ENCODE data around the gene MCL1.

MCL1 gene

DNA sequence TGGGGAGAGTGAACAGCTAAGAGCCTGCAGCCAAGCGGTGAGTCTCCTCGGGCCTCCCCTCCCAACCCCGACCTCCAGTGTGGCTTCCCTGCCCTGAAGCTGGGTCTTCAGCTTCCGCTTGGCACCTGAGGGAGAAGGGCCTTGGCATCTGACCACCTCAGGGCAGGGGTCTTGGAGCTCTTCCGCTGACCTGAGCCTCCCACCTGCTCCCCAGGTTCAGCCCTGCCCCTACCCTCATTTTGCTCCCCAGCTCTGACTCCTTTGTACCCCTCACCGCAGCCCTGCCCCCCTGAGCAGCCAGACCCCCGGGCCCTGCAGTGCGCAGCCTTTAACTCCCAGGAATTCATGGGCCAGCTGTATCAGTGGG lies 25.3 kb downstream of the MCL1 start:
- no peak for TF ChIP-seq ZFX (IDR thresholded peaks at IDR 0.05)
- TF ChIP-seq CTCF (conservative IDR thresholded peaks at IDR 0.05), result no peak
- H3K27ac ChIP-seq, result no peak overlapping the region

DNA sequence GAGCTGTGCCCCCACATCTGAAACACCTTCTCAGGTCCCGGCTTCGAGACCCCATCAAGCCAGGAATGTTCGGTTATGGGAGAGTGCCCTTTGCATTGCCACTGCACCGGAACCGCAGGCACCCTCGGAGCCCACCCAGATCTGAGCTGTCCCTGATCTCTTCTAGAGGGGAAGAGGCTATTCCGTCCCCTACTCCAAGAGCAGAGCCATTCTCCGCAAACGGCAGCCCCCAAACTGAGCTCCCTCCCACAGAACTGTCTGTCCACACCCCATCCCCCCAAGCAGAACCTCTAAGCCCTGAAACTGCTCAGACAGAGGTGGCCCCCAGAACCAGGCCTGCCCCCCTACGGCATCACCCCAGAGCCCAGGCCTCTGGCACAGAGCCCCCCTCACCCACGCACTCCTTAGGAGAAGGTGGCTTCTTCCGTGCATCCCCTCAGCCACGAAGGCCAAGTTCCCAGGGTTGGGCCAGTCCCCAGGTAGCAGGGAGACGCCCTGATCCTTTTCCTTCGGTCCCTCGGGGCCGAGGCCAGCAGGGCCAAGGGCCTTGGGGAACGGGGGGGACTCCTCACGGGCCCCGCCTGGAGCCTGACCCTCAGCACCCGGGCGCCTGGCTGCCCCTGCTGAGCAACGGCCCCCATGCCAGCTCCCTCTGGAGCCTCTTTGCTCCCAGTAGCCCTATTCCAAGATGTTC lies 25.9 kb downstream of the MCL1 start:
- TF ChIP-seq CTCF (conservative IDR thresholded peaks at IDR 0.05) (no peak), ZFX (IDR thresholded peaks at IDR 0.05) (no peak)
- no peak overlapping the region for H3K27ac ChIP-seq

DNA sequence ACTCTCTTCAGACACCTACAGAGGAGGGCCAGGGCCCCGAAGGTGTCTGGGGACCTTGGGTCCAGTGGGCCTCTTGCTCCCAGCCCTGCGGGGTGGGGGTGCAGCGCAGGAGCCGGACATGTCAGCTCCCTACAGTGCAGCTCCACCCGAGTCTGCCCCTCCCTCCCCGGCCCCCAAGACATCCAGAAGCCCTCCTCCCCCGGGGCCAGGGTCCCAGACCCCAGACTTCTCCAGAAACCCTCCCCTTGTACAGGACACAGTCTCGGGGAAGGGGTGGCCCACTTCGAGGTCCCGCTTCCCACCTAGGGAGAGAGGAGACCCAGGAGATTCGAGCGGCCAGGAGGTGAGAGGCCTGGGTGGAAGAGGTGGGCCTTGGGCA lies 26.5 kb downstream of the MCL1 start:
- no peak overlapping the region for H3K27ac ChIP-seq
- TF ChIP-seq CTCF (conservative IDR thresholded peaks at IDR 0.05) (no peak), ZFX (IDR thresholded peaks at IDR 0.05) (no peak)

- H3K27ac ChIP-seq, result no peak overlapping the region
- TF ChIP-seq CTCF (conservative IDR thresholded peaks at IDR 0.05) (no peak), ZFX (IDR thresholded peaks at IDR 0.05) (no peak)
These were observed 27.1 kb downstream of the MCL1 start for GRCh38 chr1:150552128-150552910.

- no peak overlapping the region for H3K27ac ChIP-seq
- TF ChIP-seq CTCF (conservative IDR thresholded peaks at IDR 0.05) (no peak), ZFX (IDR thresholded peaks at IDR 0.05) (no peak)
These were observed 27.7 kb downstream of the MCL1 start for GRCh38 chr1:150551784-150552127.

DNA sequence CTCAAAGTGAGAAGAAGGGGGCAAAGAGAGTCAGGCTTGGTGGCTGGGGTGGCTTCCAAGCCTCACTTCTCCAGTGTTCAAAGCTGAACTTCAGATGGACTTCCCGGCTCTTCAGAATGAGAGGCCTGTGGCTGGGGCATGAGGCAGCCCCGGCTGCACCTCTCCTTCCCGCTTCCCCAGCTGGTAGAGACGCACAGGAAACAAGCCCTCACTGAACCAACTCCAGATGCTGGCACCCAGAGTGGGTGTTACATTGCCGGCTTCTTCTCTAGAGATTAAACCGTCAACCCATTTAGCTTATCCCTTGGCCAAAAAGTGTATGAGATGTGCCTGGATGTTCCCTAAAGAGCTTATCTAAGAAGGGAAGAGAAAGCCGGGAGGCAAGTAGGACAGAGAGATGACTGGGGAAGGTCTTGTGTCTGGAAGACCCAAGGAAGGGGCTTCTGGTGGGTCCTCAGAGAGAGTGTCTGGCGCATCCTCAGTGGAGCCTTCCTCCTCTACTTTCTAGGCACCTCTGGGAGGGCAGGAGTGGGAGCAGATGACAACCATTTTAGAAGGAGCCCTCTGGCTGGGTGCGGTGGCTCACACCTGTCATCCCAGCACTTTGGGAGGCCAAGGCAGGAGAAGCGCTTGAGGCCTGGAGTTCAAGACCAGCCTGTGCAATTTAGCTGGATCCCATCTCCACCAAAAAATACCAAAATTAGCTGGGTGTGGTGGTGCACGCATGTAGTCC lies 28.2 kb downstream of the MCL1 start:
- no peak overlapping the region for H3K27ac ChIP-seq
- TF ChIP-seq ZFX (IDR thresholded peaks at IDR 0.05), result no peak
- TF ChIP-seq CTCF (conservative IDR thresholded peaks at IDR 0.05), result no peak

Data from C4-2B (cell line).